ES-I3 (cell line): ENCODE results near the gene MB.

Experiments
- H3K36me3 ChIP-seq: 2 replicates; pipeline ENCODE4 v1.6.1; 2013; ENCODE audit warnings: mild to moderate bottlenecking, low read length, control low read depth, moderate library complexity; ENCODE audit not compliant: insufficient read depth
- H3K4me1 ChIP-seq: 2 replicates; pipeline ENCODE4 v1.6.1; 2013; ENCODE audit warnings: mild to moderate bottlenecking, control low read depth, low read length; ENCODE audit not compliant: insufficient read depth
- H3K9ac ChIP-seq: 2 replicates; pipeline ENCODE4 v1.6.1; 2013; ENCODE audit warnings: low read depth, mild to moderate bottlenecking, low read length, moderate library complexity
- H3K9me3 ChIP-seq: 2 replicates; pipeline ENCODE4 v1.6.1; 2013; ENCODE audit warnings: mild to moderate bottlenecking, low read length, moderate library complexity; ENCODE audit not compliant: control insufficient read depth, insufficient read depth

Gene MB

GRCh38 chr22:35590634-35591295 is 26.4 kb downstream of the MB start:
- H3K36me3 ChIP-seq: no peaks in the 10 kb centered on the region
- no peaks in the 10 kb centered on the region; the same call in 1 of the 2 replicates for H3K9me3 ChIP-seq
- no peak overlapping the region for H3K9ac ChIP-seq
- peaks cover 17% of the 10 kb centered on the region for H3K4me1 ChIP-seq

- Histone ChIP-seq H3K9ac (no peak overlapping the region), H3K4me1 (peaks cover 17% of the 10 kb centered on the region), H3K36me3 (no peaks in the 10 kb centered on the region)
Measured at GRCh38 chr22:35589756-35590093, 27.4 kb downstream of the MB start.

GRCh38 chr22:35589071-35589755 is 27.9 kb downstream of the MB start:
- Histone ChIP-seq H3K4me1 (peaks cover 17% of the 10 kb centered on the region), H3K9ac (peak overlapping the region; percentile 3; the same call in 1 of the 2 replicates), H3K9me3 (no peaks in the 10 kb centered on the region), H3K36me3 (no peaks in the 10 kb centered on the region)

More at GRCh38 chr22:35589756-35590093, 27.4 kb downstream of the MB start:
- H3K9me3 ChIP-seq: no peaks in the 10 kb centered on the region

GRCh38 chr22:35587896-35588295 is 29.2 kb downstream of the MB start:
- H3K9me3 ChIP-seq: no peaks in the 10 kb centered on the region
- no peak overlapping the region for H3K9ac ChIP-seq
- peaks cover 17% of the 10 kb centered on the region for H3K4me1 ChIP-seq
- no peaks in the 10 kb centered on the region for H3K36me3 ChIP-seq

GRCh38 chr22:35587447-35587870 is 29.7 kb downstream of the MB start:
- no peak overlapping the region for H3K9ac ChIP-seq
- H3K36me3 ChIP-seq: no peaks in the 10 kb centered on the region
- no peaks in the 10 kb centered on the region for H3K9me3 ChIP-seq
- peaks cover 17% of the 10 kb centered on the region for H3K4me1 ChIP-seq

- no peaks in the 10 kb centered on the region for H3K9me3 ChIP-seq
- H3K4me1 ChIP-seq: peaks cover 17% of the 10 kb centered on the region
Measured at GRCh38 chr22:35586771-35587170, 30.4 kb downstream of the MB start.

GRCh38 chr22:35582861-35583670 is 34.1 kb downstream of the MB start:
- no peaks in the 10 kb centered on the region for H3K4me1 ChIP-seq
- H3K9ac ChIP-seq: no peak overlapping the region
- H3K36me3 ChIP-seq: no peaks in the 10 kb centered on the region
- no peaks in the 10 kb centered on the region for H3K9me3 ChIP-seq

More at GRCh38 chr22:35586771-35587170, 30.4 kb downstream of the MB start:
- no peaks in the 10 kb centered on the region for H3K36me3 ChIP-seq
- no peak overlapping the region for H3K9ac ChIP-seq

GRCh38 chr22:35582218-35582860 is 34.8 kb downstream of the MB start:
- Histone ChIP-seq H3K9ac (no peak overlapping the region), H3K9me3 (no peaks in the 10 kb centered on the region), H3K4me1 (no peaks in the 10 kb centered on the region), H3K36me3 (no peaks in the 10 kb centered on the region)

- no peaks in the 10 kb centered on the region for H3K9me3 ChIP-seq
Measured at GRCh38 chr22:35581023-35581413, 36.1 kb downstream of the MB start.

GRCh38 chr22:35580351-35581022 is 36.6 kb downstream of the MB start:
- Histone ChIP-seq H3K4me1 (no peaks in the 10 kb centered on the region), H3K36me3 (no peaks in the 10 kb centered on the region), H3K9ac (no peak overlapping the region)

More at GRCh38 chr22:35581023-35581413, 36.1 kb downstream of the MB start:
- Histone ChIP-seq H3K9ac (no peak overlapping the region), H3K4me1 (no peaks in the 10 kb centered on the region), H3K36me3 (no peaks in the 10 kb centered on the region)

GRCh38 chr22:35578836-35579575 is 38.1 kb downstream of the MB start:
- H3K9me3 ChIP-seq: no peaks in the 10 kb centered on the region
- no peaks in the 10 kb centered on the region for H3K4me1 ChIP-seq
- H3K36me3 ChIP-seq: no peaks in the 10 kb centered on the region
- H3K9ac ChIP-seq: no peak overlapping the region

More at GRCh38 chr22:35580351-35581022, 36.6 kb downstream of the MB start:
- no peaks in the 10 kb centered on the region for H3K9me3 ChIP-seq

GRCh38 chr22:35577799-35578659 is 39.1 kb downstream of the MB start:
- H3K9ac ChIP-seq: no peak overlapping the region
- no peaks in the 10 kb centered on the region for H3K4me1 ChIP-seq
- H3K9me3 ChIP-seq: no peaks in the 10 kb centered on the region
- H3K36me3 ChIP-seq: no peaks in the 10 kb centered on the region

- Histone ChIP-seq H3K4me1 (no peaks in the 10 kb centered on the region), H3K36me3 (no peaks in the 10 kb centered on the region), H3K9me3 (no peaks in the 10 kb centered on the region), H3K9ac (no peak overlapping the region)
Measured at GRCh38 chr22:35576671-35577070, 40.5 kb downstream of the MB start.
